ENCODE data around the gene HSPA13.

DNA sequence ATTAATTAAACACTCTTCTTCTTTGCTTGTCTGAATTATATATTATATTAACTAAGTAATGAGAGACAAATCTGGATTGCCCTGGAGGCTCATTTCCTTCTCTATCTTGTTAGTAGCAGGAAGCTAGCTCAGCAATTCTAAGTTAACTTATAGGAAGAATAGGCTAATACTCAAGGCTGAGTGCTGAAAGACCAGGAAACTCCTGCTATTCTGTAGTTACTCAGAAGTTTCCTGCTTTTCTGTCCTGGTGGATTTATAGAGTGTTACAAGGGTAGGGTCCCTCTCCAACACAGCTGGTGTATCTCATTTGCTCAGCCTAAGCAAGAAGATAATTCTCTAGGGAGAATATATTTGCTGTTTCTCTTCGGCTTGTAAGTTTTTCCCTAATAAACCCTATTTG is 29.2 kb downstream of the HSPA13 start:
- TF ChIP-seq, protein P1, sequence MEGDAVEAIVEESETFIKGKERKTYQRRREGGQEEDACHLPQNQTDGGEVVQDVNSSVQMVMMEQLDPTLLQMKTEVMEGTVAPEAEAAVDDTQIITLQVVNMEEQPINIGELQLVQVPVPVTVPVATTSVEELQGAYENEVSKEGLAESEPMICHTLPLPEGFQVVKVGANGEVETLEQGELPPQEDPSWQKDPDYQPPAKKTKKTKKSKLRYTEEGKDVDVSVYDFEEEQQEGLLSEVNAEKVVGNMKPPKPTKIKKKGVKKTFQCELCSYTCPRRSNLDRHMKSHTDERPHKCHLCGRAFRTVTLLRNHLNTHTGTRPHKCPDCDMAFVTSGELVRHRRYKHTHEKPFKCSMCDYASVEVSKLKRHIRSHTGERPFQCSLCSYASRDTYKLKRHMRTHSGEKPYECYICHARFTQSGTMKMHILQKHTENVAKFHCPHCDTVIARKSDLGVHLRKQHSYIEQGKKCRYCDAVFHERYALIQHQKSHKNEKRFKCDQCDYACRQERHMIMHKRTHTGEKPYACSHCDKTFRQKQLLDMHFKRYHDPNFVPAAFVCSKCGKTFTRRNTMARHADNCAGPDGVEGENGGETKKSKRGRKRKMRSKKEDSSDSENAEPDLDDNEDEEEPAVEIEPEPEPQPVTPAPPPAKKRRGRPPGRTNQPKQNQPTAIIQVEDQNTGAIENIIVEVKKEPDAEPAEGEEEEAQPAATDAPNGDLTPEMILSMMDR (IDR thresholded peaks at IDR 0.05), result no peak
- TF ChIP-seq TCF7 (CRISPR knock-in tag; IDR thresholded peaks at IDR 0.05; ENCODE audit: low read depth) (no peak), FOXP1 (CRISPR knock-in tag; IDR thresholded peaks at IDR 0.05; ENCODE audit: borderline replicate concordance) (no peak), ZNF232 (CRISPR knock-in tag; IDR thresholded peaks at IDR 0.05) (no peak)

Measured in WTC11 (cell line).